Head of caudate nucleus (tissue), 42 donors: ENCODE measurements around the gene HBZ.
"Not testable (repeated sequence)": the region's sequence is repeated elsewhere in the genome, so short reads cannot be mapped to it uniquely, and the experiment has no call there.

ENCODE experiments used
- DNase-seq, 42 donors: peaks; one replicate each; pipeline versions ENCODE4 v3.0.0 to v3.0.0-alpha.2; 2020 to 2021; ENCODE audit warnings: mixed read lengths in 7 of 42
- intact Hi-C: fragments of 100-400 bp; cut with DNase I; formaldehyde crosslinking; loops from one replicate; pipeline ENCODE4 v1.15.0; 2022

Gene HBZ

GRCh38 chr16:152141-153128 lies at the start of gene HBZ:
Gene HBZ (plus strand): TSS chr16:152644. CDS start chr16:152910, 266 bp downstream.
- intact Hi-C loops, result no loop called here
- DNase-seq, result peak in 1 of 42 donors; percentile 32

- no peak for DNase-seq
- intact Hi-C loops, result no loop called here
These were observed 48.1 kb upstream of the HBZ start for GRCh38 chr16:104355-104754.

- intact Hi-C loops, result no loop called here
- DNase-seq, result no peak
These were observed 47.5 kb upstream of the HBZ start for GRCh38 chr16:104928-105327.

- intact Hi-C loops, result no loop called here
- no peak for DNase-seq
These were observed 46.9 kb upstream of the HBZ start for GRCh38 chr16:105521-105920.

GRCh38 chr16:106623-107324 lies 45.7 kb upstream of the HBZ start:
- peak in 39 of 42 donors; percentile 41 to 87 (median 73) for DNase-seq
- intact Hi-C loops, result loop anchor here (2.0 kb wide), 1 partner anchor 74 kb away; the partner anchor contains the start of gene HBQ1

- no peak for DNase-seq
- intact Hi-C loops, result no loop called here
These were observed 40.1 kb upstream of the HBZ start for GRCh38 chr16:112153-112840.

GRCh38 chr16:114327-114726 lies 38.1 kb upstream of the HBZ start:
- intact Hi-C loops, result no loop called here
- no peak for DNase-seq

GRCh38 chr16:116015-116414 lies 36.4 kb upstream of the HBZ start:
- DNase-seq, result no peak
- intact Hi-C loops, result no loop called here

- intact Hi-C loops, result no loop called here
- DNase-seq, result peak in 22 of 42 donors; percentile 12 to 73 (median 48)
These were observed 34.8 kb upstream of the HBZ start for GRCh38 chr16:117379-118365.

- DNase-seq, result no peak
- intact Hi-C loops, result no loop called here
These were observed 33.6 kb upstream of the HBZ start for GRCh38 chr16:118857-119256.

- DNase-seq, result no peak
- intact Hi-C loops, result no loop called here
These were observed 33.1 kb upstream of the HBZ start for GRCh38 chr16:119295-119694.

GRCh38 chr16:119835-120491 lies 32.5 kb upstream of the HBZ start:
- no peak for DNase-seq
- intact Hi-C loops, result no loop called here

- no peak for DNase-seq
- intact Hi-C loops, result no loop called here
These were observed 31.7 kb upstream of the HBZ start for GRCh38 chr16:120756-121155.

- no peak for DNase-seq
- intact Hi-C loops, result no loop called here
These were observed 30.1 kb upstream of the HBZ start for GRCh38 chr16:122361-122760.

GRCh38 chr16:123558-124350 lies 28.7 kb upstream of the HBZ start:
- intact Hi-C loops, result not testable (repeated sequence)
- peak in 4 of 42 donors; percentile 13 to 38 (median 14) for DNase-seq

GRCh38 chr16:125011-125410 lies 27.4 kb upstream of the HBZ start:
- intact Hi-C loops, result no loop called here
- DNase-seq, result no peak

GRCh38 chr16:129075-129474 lies 23.4 kb upstream of the HBZ start:
- intact Hi-C loops, result no loop called here

More at GRCh38 chr16:129075-129474, 23.4 kb upstream of the HBZ start:
- no peak for DNase-seq
